Dermis blood vessel endothelial cell (primary cell): ENCODE measurements around the gene ISY1. TPM values are rescaled to one million over a fixed set of nuclear protein-coding genes. Genes with fewer than 3 reads are reported as not detected.
A peak's percentile ranks its signal among the peaks of the same experiment; 100 is the strongest.

Experiments
- DNase-seq: peaks from one replicate; pipeline ENCODE4 v3.0.0; 2010
- total RNA-seq: library from RNA; depleted of rRNA; stranded (reverse); fragments of >200 nt; gene quantifications from 2 replicates; pipeline ENCODE4 v1.2.3, GENCODE V29; 2014

The ISY1 gene
- total RNA-seq, 1 donor from 2014 or later = 37.9 TPM

- peak; percentile 63 for DNase-seq
These were observed 73.6 kb downstream of the ISY1 start for GRCh38 chr3:129087138-129087702.

GRCh38 chr3:129085818-129086217 lies 75.0 kb downstream of the ISY1 start:
- DNase-seq = no peak

GRCh38 chr3:129085165-129085715 lies 75.6 kb downstream of the ISY1 start:
- no peak for DNase-seq

GRCh38 chr3:129084501-129084900 lies 76.4 kb downstream of the ISY1 start:
- DNase-seq = no peak

DNA sequence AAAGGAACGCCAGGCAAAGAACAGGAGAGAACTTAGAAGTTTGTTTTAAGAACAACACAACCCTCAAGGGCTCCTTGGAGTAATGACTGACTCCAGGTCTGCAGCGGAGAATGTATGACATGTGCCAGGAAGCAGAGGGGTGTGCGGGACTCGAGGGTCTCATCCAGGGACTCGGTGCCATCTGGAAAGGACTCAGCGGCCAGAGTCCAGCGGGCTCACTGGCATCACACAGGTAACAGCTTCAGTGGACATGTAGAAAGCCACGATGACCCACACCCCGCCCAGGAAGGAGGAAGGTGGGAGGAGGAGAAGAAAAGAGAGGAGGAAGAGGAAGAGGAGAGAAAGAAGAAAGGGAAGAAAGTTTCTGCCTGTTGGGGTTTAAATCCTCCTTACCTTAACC lies 78.8 kb downstream of the ISY1 start:
- no peak for DNase-seq

DNA sequence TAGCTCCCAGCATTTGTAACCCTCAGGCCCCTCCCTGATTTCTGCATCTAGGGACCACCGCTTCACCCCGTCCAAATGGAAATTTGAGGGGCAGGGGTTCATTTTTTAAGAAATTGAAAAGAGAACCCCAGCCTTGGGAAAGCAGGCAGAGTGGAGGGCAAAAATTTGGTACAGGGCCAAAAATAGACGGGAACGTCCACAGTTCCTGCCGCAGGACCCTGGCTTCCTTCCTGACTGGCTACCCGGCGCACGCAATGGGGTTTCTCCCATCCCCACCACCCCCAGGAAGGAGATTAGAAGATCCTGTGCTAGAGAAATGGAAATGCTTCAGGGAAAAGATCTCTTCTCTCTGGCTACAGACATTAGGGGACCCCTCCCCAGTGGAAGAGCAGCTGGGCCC lies 79.4 kb downstream of the ISY1 start:
- DNase-seq = no peak

- DNase-seq = no peak
These were observed 82.4 kb downstream of the ISY1 start for GRCh38 chr3:129078510-129078909.

Other genes starting within 250 kb of the ISY1 start
- 1.9 and 2.4 TPM in 2 replicates for gene CFAP92, start 167.0 kb downstream of the ISY1 start, total RNA-seq
- gene EFCC1, start 159.8 kb downstream of the ISY1 start, total RNA-seq = 5.9 and 12.1 TPM in 2 replicates
- not detected in 2 replicates for gene GP9, start 100.3 kb downstream of the ISY1 start, total RNA-seq
- 68.8 and 116 TPM in 2 replicates for gene RAB43, start 39.3 kb downstream of the ISY1 start, total RNA-seq
- gene CNBP, start 22.8 kb upstream of the ISY1 start, total RNA-seq = 251 and 283 TPM in 2 replicates
- 225 and 267 TPM in 2 replicates for gene COPG1, start 88.5 kb upstream of the ISY1 start, total RNA-seq
- 31.3 and 40.0 TPM in 2 replicates for gene HMCES, start 117.8 kb upstream of the ISY1 start, total RNA-seq